Dermis blood vessel endothelial cell (primary cell): Measurements from ENCODE around the gene GGT5. TPM values are rescaled to one million over a fixed set of nuclear protein-coding genes. Genes with fewer than 3 reads are reported as not detected.

ENCODE experiments used
- DNase-seq: peaks from one replicate; pipeline ENCODE4 v3.0.0; 2010
- total RNA-seq: library from RNA; depleted of rRNA; stranded (reverse); fragments of >200 nt; gene quantifications from 2 replicates; pipeline ENCODE4 v1.2.3, GENCODE V29; 2014

The GGT5 gene
- total RNA-seq, 1 donor from 2014 or later = 4.9 TPM

DNA sequence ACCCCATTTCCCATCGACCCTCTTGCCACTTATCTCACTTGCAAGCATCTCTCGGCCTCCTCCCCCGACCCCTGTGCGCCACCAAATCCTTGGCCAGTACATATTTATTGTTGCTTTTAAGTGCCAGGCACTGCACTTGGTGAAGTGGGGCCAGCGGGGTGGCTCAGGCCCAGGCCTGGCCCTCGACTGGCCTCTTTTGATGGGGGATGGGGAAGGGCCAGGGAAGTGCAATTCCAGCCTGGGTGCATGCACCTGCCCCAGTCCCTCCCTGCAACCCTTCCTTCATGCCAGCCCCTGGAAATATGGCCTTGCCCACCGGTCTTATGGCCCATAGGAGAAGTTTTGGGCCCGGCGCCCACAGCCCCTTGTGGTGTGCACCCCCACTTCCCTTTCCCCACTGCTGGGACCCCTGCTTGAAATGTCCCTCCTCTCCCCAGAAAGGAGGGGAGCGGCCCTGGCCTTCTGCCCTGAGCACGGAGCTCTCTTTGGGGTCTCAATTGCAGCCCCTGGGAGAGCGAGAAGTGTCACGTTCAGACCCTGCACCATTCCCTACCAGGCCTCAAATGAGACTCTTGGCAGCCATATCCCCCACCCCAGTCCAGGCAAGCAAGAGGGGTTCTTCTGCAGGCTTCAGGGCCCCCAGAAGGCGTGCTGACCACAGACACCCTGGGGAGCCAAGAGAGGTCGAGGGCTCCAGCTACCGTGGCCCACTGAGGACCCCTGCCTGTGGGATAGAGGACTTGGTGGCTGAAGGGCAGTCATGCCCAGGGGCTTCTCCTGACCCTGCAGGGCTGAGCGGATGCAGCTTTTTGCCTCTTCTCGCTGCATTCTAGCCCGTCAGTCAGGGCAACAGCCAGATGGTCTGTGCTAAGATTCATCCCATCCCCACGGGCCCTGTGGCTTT is 62.6 kb downstream of the GGT5 start:
- peak; percentile 30 for DNase-seq

GRCh38 chr22:24181088-24181995 is 63.5 kb downstream of the GGT5 start, which contains the start of gene SUSD2:
TSS of gene SUSD2 (plus strand) at chr22:24181487. CDS start at chr22:24181520, 33 bp downstream.
- DNase-seq = no peak

GRCh38 chr22:24180316-24181087 is 64.4 kb downstream of the GGT5 start:
- DNase-seq = no peak

DNA sequence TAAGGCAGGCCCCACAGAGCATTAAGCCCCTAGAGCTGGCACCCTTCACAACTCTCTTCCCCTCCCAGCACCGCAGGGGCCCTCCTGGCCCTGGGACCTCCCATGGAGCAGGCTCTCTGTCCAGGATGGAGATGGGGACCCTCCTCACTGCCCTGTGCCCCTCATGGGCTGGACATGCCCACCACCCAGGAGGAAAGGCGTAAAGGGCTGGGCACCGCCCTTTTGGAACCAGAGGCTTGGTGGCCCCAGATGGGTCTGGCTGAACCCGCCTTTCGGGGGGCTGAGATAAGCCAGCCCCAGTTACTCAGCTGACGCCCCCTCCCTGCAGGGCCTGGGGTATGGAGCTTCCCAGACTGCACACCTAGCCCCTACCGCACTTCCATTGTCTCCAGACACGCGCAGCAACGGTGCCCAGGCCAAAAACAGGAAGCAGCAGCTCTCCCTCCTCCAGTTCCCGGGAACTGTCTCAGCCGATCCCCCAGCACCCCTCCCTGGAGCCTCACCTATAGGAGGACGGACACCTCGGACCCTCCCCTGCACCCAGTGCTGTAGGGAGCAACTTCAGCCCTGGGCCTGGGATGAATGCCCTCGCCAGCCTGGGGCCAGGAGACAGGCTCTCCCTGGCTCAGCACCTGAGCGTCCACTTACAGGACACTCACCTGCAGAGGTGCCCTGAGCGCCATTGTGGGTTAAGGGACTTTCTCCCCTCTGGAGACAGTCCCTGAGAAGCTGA is 65.2 kb downstream of the GGT5 start:
- peak; percentile 28 for DNase-seq

DNA sequence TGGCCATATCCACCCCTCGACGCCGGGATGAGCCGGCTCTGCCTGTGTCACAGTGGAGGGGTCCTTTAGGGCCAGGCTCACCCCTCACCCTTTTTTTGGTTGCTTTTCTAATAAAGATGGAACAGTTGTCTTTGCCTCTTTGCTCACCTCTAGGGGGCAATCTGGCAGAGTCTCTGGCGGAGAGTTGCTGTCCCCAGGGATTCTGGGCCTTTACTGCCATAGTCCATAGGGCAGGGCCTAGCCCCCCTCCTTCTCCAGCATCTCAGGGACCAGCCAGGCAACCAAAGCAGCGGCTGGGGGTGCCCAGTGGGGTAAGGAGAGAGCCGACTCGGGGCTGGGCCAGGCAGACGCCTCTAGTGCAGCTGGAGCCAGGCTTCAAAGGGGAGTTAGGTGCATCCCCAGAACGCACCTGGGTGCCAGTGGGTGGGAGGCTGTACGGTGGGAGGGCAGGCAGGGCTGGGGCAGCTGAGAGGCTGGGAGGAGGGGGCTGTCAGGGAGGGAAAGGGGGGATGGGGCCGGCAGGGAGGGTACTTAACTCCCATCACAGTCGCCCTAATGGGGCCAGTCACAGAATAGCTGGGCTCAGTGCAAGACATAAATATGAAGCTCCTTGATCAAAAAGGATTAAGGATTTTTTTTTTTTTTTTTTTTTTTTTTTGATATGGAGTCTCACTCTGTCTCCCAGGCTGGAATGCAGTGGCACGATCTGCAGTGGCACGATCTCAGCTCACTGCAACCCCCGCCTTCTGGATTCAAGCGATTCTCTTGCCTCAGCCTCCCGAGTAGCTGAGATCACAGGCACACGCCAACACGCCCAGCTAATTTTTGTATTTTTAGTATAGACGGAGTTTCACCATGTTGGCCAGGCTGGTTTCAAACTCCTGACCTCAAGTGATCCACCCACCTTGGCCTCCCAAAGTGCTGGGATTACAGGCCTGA is 66.1 kb downstream of the GGT5 start:
- peak; percentile 32 for DNase-seq

DNA sequence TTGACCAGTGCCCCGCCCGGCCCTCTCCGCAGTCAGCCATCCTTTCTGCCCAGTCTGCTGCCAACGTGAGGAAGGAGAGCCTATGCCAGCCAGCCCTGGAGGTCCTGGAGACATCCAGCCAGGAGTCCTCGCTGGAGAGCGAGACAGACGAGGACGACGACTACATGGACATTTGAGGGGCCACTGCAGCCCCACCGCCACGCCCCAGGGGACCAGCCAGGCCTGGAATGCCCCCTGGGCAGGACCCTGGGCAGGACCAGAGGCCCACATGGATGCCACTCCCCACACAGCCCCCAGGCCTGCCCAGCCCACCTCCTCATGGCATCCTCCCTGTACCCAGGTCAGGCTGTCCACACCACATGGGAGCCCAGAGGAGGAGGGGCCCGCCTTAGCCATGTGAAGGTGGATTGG is 66.9 kb downstream of the GGT5 start:
- no peak for DNase-seq

DNA sequence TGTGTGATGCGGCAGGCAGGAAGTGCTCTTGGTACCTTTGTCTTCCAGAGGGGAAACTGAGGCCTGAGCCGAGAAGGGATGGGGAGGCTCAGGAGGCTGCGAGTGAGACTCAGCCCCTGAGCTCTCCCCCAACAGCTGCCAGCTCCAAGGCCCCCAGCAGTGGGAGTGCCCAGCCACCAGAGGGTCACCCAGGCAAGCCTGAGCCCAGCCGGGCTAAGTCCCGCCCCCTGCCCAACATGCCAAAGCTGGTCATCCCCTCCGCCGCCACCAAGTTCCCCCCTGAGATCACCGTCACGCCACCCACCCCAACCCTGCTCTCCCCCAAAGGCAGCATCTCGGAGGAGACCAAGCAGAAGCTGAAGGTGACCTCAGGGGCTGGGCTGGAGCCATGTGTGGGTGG is 67.4 kb downstream of the GGT5 start:
- no peak for DNase-seq

- no peak for DNase-seq
Observed at GRCh38 chr22:24177045-24177444, 67.8 kb downstream of the GGT5 start.

DNA sequence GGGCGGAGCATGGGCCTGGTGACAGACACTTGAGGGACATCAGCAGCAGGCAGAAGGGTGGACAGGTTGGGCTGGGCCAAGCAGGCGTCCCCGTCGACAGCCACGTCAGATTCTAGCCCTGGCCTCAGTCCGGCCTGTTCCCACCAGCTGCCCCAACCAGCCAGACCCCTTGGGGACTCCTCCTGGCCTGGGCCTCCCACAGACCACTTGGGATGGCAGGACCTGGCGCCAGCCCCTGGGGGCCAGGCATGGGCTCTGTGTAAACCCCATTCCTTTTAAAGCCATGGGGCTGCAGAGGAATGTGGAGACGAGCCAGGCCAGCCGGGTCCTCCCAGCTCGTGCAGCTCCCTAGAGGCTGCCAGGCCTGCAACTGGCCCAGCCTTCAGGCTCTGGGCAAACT is 68.3 kb downstream of the GGT5 start:
- DNase-seq = no peak

GRCh38 chr22:24176040-24176439 is 68.8 kb downstream of the GGT5 start:
- DNase-seq = no peak

GRCh38 chr22:24175160-24175808 is 69.6 kb downstream of the GGT5 start:
- DNase-seq = peak; percentile 90

- DNase-seq = no peak
Observed at GRCh38 chr22:24171822-24172221, 73.1 kb downstream of the GGT5 start.

DNA sequence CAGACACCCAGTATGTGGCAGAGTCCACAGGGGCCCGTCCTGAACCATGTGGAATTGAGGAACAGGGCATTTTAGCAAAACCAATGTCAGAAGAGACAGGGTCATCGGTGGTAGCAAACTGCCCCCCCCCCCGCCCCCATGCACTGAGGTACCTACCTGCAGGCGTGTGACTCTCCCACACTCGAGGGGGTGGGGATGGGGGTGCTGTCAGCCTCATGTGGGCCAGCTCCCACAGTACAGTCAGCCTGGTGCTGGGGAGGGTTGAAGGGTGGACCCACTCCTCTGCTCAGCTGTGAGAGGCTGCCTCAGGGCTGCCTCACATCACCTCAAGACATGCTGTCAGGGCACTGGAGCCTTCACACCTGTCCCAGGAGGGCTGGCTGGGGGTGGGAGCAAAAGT is 74.2 kb downstream of the GGT5 start:
- no peak for DNase-seq

DNA sequence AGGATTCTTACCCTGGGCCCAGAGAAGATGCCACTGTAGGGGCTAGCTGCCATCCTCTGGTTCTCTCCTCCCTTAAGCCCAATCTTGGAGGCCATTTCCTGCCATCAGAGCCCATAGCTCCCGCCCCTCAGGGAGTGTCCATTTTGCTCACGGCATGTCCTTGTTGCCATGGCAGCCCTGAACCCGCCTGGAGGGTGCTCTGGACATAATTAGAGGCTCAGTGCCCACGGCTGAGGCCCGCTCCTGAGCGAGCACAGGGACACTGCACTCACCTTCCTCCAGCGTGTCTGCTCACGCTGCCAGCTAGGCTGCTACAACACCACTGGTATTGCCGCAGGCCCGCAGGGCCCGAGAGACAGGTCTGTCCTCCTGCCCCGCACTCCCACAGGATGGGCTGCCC is 74.7 kb downstream of the GGT5 start:
- DNase-seq = no peak

Other genes starting within 250 kb of the GGT5 start
- gene GSTT4, start 239.6 kb downstream of the GGT5 start, total RNA-seq = not detected in 2 replicates
- gene CABIN1, start 233.8 kb downstream of the GGT5 start, total RNA-seq = 35.7 and 50.2 TPM in 2 replicates
- gene SUSD2, start 63.6 kb downstream of the GGT5 start, total RNA-seq = 0.34 and 0.60 TPM in 2 replicates
- gene SPECC1L, start 25.7 kb upstream of the GGT5 start, total RNA-seq = 56.3 and 77.2 TPM in 2 replicates
- gene ADORA2A, start 182.5 kb upstream of the GGT5 start, total RNA-seq = 11.4 and 16.2 TPM in 2 replicates